Naive thymus-derived CD4-positive, alpha-beta T cell (primary cell): Measurements from ENCODE around the gene ULK3. TPM values are rescaled to one million over a fixed set of nuclear protein-coding genes. Genes with fewer than 3 reads are reported as not detected.

ENCODE experiments used
- ATAC-seq: fragments of 150-1000 bp; cut with Tn5 transposase; 2 replicates; pipeline ENCODE4 v1.10.0; 2021; ENCODE audit warnings: mild to moderate bottlenecking, moderate library complexity
- CTCF ChIA-PET: fragments of 350-600 bp; sonication (Branson Sonifier 250); formaldehyde crosslinking; loops from one replicate; lab custom pipeline; 2021; ENCODE audit warnings: antibody characterized with exemption; lab: Charles Lee
- POLR2A ChIA-PET: fragments of 350-600 bp; sonication (Branson Sonifier 250); formaldehyde crosslinking; loops from one replicate; lab custom pipeline; 2021; ENCODE audit warnings: antibody characterized with exemption, inconsistent platforms; lab: Charles Lee
- DNase-seq, 9 donors: peaks; one replicate each; pipeline versions ENCODE4 v3.0.0 to v3.0.0-alpha.2; 2020 to 2022; ENCODE audit warnings: mixed read lengths in 1 of 9
- H3K27ac ChIP-seq: one replicate; pipeline ENCODE4 v1.7.0; 2013; ENCODE audit warnings: mild to moderate bottlenecking, low read depth, low read length, moderate library complexity
- H3K27me3 ChIP-seq, 2 donors: one replicate each; pipeline ENCODE4 v1.7.0; 2013; ENCODE audit warnings: low read length in 2 of 2, mild to moderate bottlenecking in 2 of 2, moderate library complexity in 2 of 2; ENCODE audit not compliant: control insufficient read depth in 2 of 2, insufficient read depth in 2 of 2
- H3K36me3 ChIP-seq, 3 experiments: 1 replicate in 2 of 3; 2 replicates in 1 of 3; pipeline ENCODE4 v1.7.0; 2013; ENCODE audit warnings: low read length in 3 of 3, mild to moderate bottlenecking in 3 of 3, moderate library complexity in 1 of 3; ENCODE audit not compliant: insufficient read depth in 3 of 3, control insufficient read depth in 2 of 3
- H3K4me1 ChIP-seq, 2 donors: one replicate each; pipeline ENCODE4 v1.7.0; 2013; ENCODE audit warnings: low read length in 2 of 2, mild to moderate bottlenecking in 2 of 2, moderate library complexity in 1 of 2; ENCODE audit not compliant: control insufficient read depth in 2 of 2, insufficient read depth in 2 of 2
- H3K4me3 ChIP-seq: 2 replicates; pipeline ENCODE4 v1.7.0; 2013; ENCODE audit warnings: mild to moderate bottlenecking, low read length
- H3K9me3 ChIP-seq, 3 experiments: 1 replicate in 2 of 3; 2 replicates in 1 of 3; pipeline ENCODE4 v1.7.0; 2013; ENCODE audit warnings: low read length in 3 of 3; ENCODE audit not compliant: control insufficient read depth in 2 of 3
- H3K27ac Mint-ChIP-seq, 9 donors: one replicate each; pipeline ENCODE4 v1.8.0; 2020 to 2022; ENCODE audit warnings: mixed read lengths in 9 of 9, mild to moderate bottlenecking in 8 of 9, moderate library complexity in 5 of 9, inconsistent platforms in 2 of 9
- H3K27me3 Mint-ChIP-seq, 5 donors: one replicate each; pipeline ENCODE4 v1.8.0; 2021 to 2022; ENCODE audit warnings: mixed read lengths in 5 of 5, mild to moderate bottlenecking in 1 of 5
- H3K36me3 Mint-ChIP-seq, 5 donors: one replicate each; pipeline ENCODE4 v1.8.0; 2020 to 2022; ENCODE audit warnings: mixed read lengths in 5 of 5, mild to moderate bottlenecking in 3 of 5, inconsistent platforms in 1 of 5
- H3K4me1 Mint-ChIP-seq, 7 donors: one replicate each; pipeline ENCODE4 v1.8.0; 2020 to 2022; ENCODE audit warnings: mixed read lengths in 7 of 7, mild to moderate bottlenecking in 3 of 7, inconsistent platforms in 1 of 7
- H3K4me3 Mint-ChIP-seq, 10 donors: one replicate each; pipeline ENCODE4 v1.8.0; 2020 to 2022; ENCODE audit warnings: mild to moderate bottlenecking in 10 of 10, mixed read lengths in 10 of 10, moderate library complexity in 6 of 10, inconsistent platforms in 2 of 10
- H3K9me3 Mint-ChIP-seq, 11 donors: one replicate each; pipeline ENCODE4 v1.8.0; 2020 to 2022; ENCODE audit warnings: mixed read lengths in 11 of 11, mild to moderate bottlenecking in 4 of 11, inconsistent platforms in 1 of 11, moderate library complexity in 1 of 11
- intact Hi-C, 2 donors: fragments of 100-400 bp; cut with micrococcal nuclease; formaldehyde crosslinking; loops; one replicate each; pipeline ENCODE4 v1.15.1; 2023
- polyA plus RNA-seq, 2 donors: library from polyadenylated mRNA; unstranded; fragments of 300-500 nt; fragmentation: Illumina TruSeq; gene quantifications; one replicate each; pipeline ENCODE4 v1.2.3, GENCODE V29; 2021
- total RNA-seq, 6 experiments: library from RNA in 5 of 6; stranded (reverse) in 5 of 6; gene quantifications; 1 replicate in 5 of 6; 2 replicates in 1 of 6; pipeline ENCODE4 v1.2.3 and lab custom pipeline; 2021 to 2026

The ULK3 gene
- total and polyA plus RNA-seq, 7 experiments from 2014 or later, result 15.4 to 106 (median 54.8) TPM

GRCh38 chr15:74870436-74871215 is 27.7 kb upstream of the ULK3 start:
- peaks cover 0 to 4% (median 0%) of the 10 kb centered on the region in 11 donors for H3K9me3 Mint-ChIP-seq
- POLR2A ChIA-PET, result interaction anchor here (0.6 to 5.1 kb wide), 14 partner anchors 9 to 1033 kb away, joined by 3 to 45 read pairs (median 6); partner anchors contain the start of genes CSK, FAM219B, MPI and ULK3

DNA sequence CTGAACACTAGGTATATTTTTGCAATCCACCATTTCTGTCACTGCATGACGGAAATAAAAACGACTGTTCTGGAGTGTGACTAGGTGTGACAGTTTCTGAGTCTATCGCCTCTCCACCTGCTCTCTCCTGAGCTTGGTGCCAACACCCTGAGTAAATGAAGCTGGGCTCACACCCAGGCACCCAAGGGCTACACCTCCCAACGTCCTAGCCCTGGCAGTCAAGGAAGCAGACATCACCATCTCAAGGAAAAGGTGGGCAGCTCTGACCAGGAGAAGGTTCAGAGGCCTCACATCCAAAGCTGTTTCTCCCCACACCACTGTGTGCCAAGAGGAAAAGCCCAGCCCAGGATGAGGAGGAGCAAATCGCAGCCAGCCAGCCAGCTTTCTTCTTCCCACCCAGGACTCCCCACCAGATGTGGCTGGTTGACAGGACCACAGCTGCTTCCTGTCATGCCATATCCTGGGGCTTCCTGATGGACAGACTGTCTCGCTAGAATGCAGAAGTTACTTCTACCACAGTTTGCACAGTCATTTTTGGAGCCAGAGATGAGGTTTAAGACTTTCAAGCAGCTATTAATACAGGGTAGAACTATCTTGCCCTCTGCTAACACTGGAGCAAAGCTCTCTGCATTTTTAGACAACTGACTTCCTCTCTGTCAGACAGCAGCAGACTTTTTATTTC is 26.9 kb upstream of the ULK3 start:
- ATAC-seq, result peak; percentile 8
- H3K36me3 Mint-ChIP-seq, result peaks cover 5 to 43% (median 14%) of the 10 kb centered on the region in 5 donors
- POLR2A ChIA-PET, result interaction anchor here (0.9 to 5.1 kb wide), 11 partner anchors 9 to 88 kb away, joined by 3 to 45 read pairs (median 8); partner anchors contain the start of genes CSK, FAM219B, MPI and ULK3

More at GRCh38 chr15:74870436-74871215, 27.7 kb upstream of the ULK3 start:
- no peak for ATAC-seq
- peak overlapping the region; percentile 81 to 100 (median 93) for H3K4me3 Mint-ChIP-seq
- Histone ChIP-seq H3K27me3 (no peaks in the 10 kb centered on the region), H3K27ac (peak overlapping the region; percentile 64), H3K36me3 (peaks cover 0 to 7% (median 0%) of the 10 kb centered on the region in 3 experiments), H3K9me3 (no peaks in the 10 kb centered on the region), H3K4me1 (peaks cover 59 to 62% of the 10 kb centered on the region in 2 donors), H3K4me3 (peak overlapping the region; percentile 12)
- no peak for DNase-seq
- CTCF ChIA-PET, result interaction anchor here (1.0 to 5.0 kb wide), 7 partner anchors 10 to 90 kb away, joined by 4 to 30 read pairs (median 6); no protein-coding TSS in a partner anchor
- H3K27me3 Mint-ChIP-seq, result no peaks in the 10 kb centered on the region
- intact Hi-C loops, result loop anchor here (5.0 to 10.0 kb wide), 3 partner anchors 83 to 584 kb away; partner anchors contain the start of gene SIN3A (in 2 of the 2)
- peaks cover 47 to 80% (median 68%) of the 10 kb centered on the region in 7 donors for H3K4me1 Mint-ChIP-seq
- H3K27ac Mint-ChIP-seq, result peak overlapping the region; percentile 68 to 99 (median 90)
- peaks cover 5 to 43% (median 14%) of the 10 kb centered on the region in 5 donors for H3K36me3 Mint-ChIP-seq

GRCh38 chr15:74869372-74869725 is 26.4 kb upstream of the ULK3 start:
- H3K9me3 Mint-ChIP-seq, result peaks cover 0 to 4% (median 0%) of the 10 kb centered on the region in 11 donors
- H3K27me3 Mint-ChIP-seq, result no peaks in the 10 kb centered on the region
- ATAC-seq (no peak), DNase-seq (no peak)
- no peaks in the 10 kb centered on the region for H3K9me3 ChIP-seq
- intact Hi-C loops, result no loop called here
- H3K27ac Mint-ChIP-seq, result peak overlapping the region; percentile 22 to 99 (median 90)
- POLR2A ChIA-PET, result interaction anchor here (0.9 to 5.1 kb wide), 10 partner anchors 8 to 87 kb away, joined by 3 to 45 read pairs (median 9); partner anchors contain the start of genes CSK, FAM219B, MPI and ULK3
- H3K4me3 Mint-ChIP-seq, result peak overlapping the region; percentile 72 to 100 (median 88)
- peaks cover 56 to 90% (median 78%) of the 10 kb centered on the region in 7 donors for H3K4me1 Mint-ChIP-seq
- peaks cover 63 to 66% of the 10 kb centered on the region in 2 donors for H3K4me1 ChIP-seq
- no peaks in the 10 kb centered on the region for H3K27me3 ChIP-seq
- H3K36me3 Mint-ChIP-seq, result peaks cover 5 to 45% (median 16%) of the 10 kb centered on the region in 5 donors
- CTCF ChIA-PET, result interaction anchor here (0.6 to 5.0 kb wide), 6 partner anchors 22 to 98 kb away, joined by 5 to 30 read pairs (median 6); no protein-coding TSS in a partner anchor
- H3K27ac ChIP-seq, result peak overlapping the region; percentile 64
- H3K36me3 ChIP-seq, result peaks cover 0 to 7% (median 0%) of the 10 kb centered on the region in 3 experiments
- H3K4me3 ChIP-seq, result no peak overlapping the region

More for the DNA sequence above, 26.9 kb upstream of the ULK3 start:
- Mint-ChIP-seq H3K27me3 (no peaks in the 10 kb centered on the region), H3K4me3 (peak overlapping the region; percentile 72 to 100 (median 88)), H3K9me3 (peaks cover 0 to 4% (median 0%) of the 10 kb centered on the region in 11 donors), H3K27ac (peak overlapping the region; percentile 60 to 99 (median 90)), H3K4me1 (peaks cover 53 to 86% (median 74%) of the 10 kb centered on the region in 7 donors)
- peaks cover 0 to 7% (median 0%) of the 10 kb centered on the region in 3 experiments for H3K36me3 ChIP-seq
- intact Hi-C loops, result loop anchor here (5.0 to 10.0 kb wide), 3 partner anchors 83 to 585 kb away; partner anchors contain the start of gene SIN3A (in 2 of the 2)
- peaks cover 62 to 63% of the 10 kb centered on the region in 2 donors for H3K4me1 ChIP-seq
- no peaks in the 10 kb centered on the region for H3K9me3 ChIP-seq
- DNase-seq, result peak in 1 of 9 donors; percentile 48
- peak overlapping the region; percentile 12 for H3K4me3 ChIP-seq
- peak overlapping the region; percentile 64 for H3K27ac ChIP-seq
- H3K27me3 ChIP-seq, result no peaks in the 10 kb centered on the region
- CTCF ChIA-PET, result interaction anchor here (0.6 to 5.0 kb wide), 6 partner anchors 23 to 99 kb away, joined by 5 to 30 read pairs (median 6); no protein-coding TSS in a partner anchor

DNA sequence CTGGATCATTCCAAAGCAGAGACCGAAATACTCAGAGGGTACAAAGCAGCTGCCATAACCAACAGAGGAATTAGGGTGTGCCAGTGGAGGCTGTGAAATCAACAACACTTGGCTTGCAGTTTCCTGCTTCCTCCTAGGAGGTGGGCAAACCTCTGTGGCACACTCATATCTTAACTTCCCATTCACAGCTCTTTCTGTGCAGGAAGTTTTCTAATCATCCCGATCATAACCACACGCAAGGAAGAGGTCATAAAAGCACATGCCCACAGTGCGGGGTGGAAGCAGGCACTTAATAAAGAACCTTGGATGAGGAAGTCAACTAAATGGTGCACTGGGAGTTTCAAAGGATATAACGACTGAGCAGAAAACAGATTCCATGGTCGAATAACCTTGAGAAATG is 25.1 kb upstream of the ULK3 start:
- peaks cover 67 to 92% (median 77%) of the 10 kb centered on the region in 7 donors for H3K4me1 Mint-ChIP-seq
- peak overlapping the region; percentile 41 for H3K27ac ChIP-seq
- peak overlapping the region; percentile 58 to 99 (median 83) for H3K27ac Mint-ChIP-seq
- ChIA-PET POLR2A (interaction anchor here (0.8 to 5.1 kb wide), 9 partner anchors 9 to 38 kb away, joined by 3 to 45 read pairs (median 7); partner anchors contain the start of genes FAM219B, MPI and ULK3), CTCF (interaction anchor here (0.8 to 5.0 kb wide), 4 partner anchors 10 to 33 kb away, joined by 4 to 30 read pairs (median 8); no protein-coding TSS in a partner anchor)
- peak overlapping the region; percentile 26 for H3K4me3 ChIP-seq
- intact Hi-C loops, result no loop called here
- no peaks in the 10 kb centered on the region for H3K27me3 ChIP-seq
- H3K27me3 Mint-ChIP-seq, result no peaks in the 10 kb centered on the region
- ATAC-seq (peak; percentile 19), DNase-seq (no peak)
- H3K9me3 Mint-ChIP-seq, result peaks cover 0 to 4% (median 0%) of the 10 kb centered on the region in 11 donors
- H3K36me3 Mint-ChIP-seq, result peaks cover 5 to 50% (median 18%) of the 10 kb centered on the region in 5 donors
- peaks cover 0 to 6% (median 0%) of the 10 kb centered on the region in 3 experiments for H3K36me3 ChIP-seq
- H3K9me3 ChIP-seq, result no peaks in the 10 kb centered on the region
- peak overlapping the region; percentile 63 to 100 (median 74) for H3K4me3 Mint-ChIP-seq
- H3K4me1 ChIP-seq, result peaks cover 63 to 70% of the 10 kb centered on the region in 2 donors

- intact Hi-C loops, result no loop called here
- ATAC-seq, result no peak
- Mint-ChIP-seq H3K4me1 (peaks cover 63 to 91% (median 73%) of the 10 kb centered on the region in 7 donors), H3K4me3 (peak overlapping the region; percentile 63 to 100 (median 74)), H3K9me3 (peaks cover 0 to 4% (median 0%) of the 10 kb centered on the region in 11 donors), H3K27me3 (no peaks in the 10 kb centered on the region), H3K27ac (peak overlapping the region; percentile 58 to 99 (median 83)), H3K36me3 (peaks cover 2 to 46% (median 13%) of the 10 kb centered on the region in 5 donors)
- H3K27ac ChIP-seq, result peak overlapping the region; percentile 41
- H3K36me3 ChIP-seq, result peaks cover 0 to 1% (median 0%) of the 10 kb centered on the region in 3 experiments
- peaks cover 63 to 70% of the 10 kb centered on the region in 2 donors for H3K4me1 ChIP-seq
- ChIA-PET CTCF (interaction anchor here (0.6 to 5.0 kb wide), 6 partner anchors 9 to 88 kb away, joined by 3 to 30 read pairs (median 6); no protein-coding TSS in a partner anchor), POLR2A (interaction anchor here (0.8 to 5.1 kb wide), 9 partner anchors 9 to 34 kb away, joined by 3 to 45 read pairs (median 6); partner anchors contain the start of genes MPI and ULK3)
- no peaks in the 10 kb centered on the region for H3K9me3 ChIP-seq
- no peaks in the 10 kb centered on the region for H3K27me3 ChIP-seq
- H3K4me3 ChIP-seq, result peak overlapping the region; percentile 26
- no peak for DNase-seq
These were observed 24.6 kb upstream of the ULK3 start for GRCh38 chr15:74867466-74868038.
